Left ventricle myocardium inferior (tissue), 1 donor: ENCODE data around the gene SUMO3. TPM values are rescaled to one million over a fixed set of nuclear protein-coding genes. Genes with fewer than 3 reads are reported as not detected.

Experiments
- DNase-seq: peaks from one replicate; pipeline ENCODE4 v3.0.0-alpha.2; 2020
- H3K27ac ChIP-seq: fragments of 200-600 bp; replicated peaks from 2 replicates; pipeline ENCODE4 v1.8.0; 2021
- H3K27me3 ChIP-seq: fragments of 200-600 bp; 2 replicates; pipeline ENCODE4 v1.8.0; 2021; ENCODE audit warnings: low read depth
- H3K36me3 ChIP-seq: fragments of 200-600 bp; 2 replicates; pipeline ENCODE4 v1.8.0; 2021
- H3K4me1 ChIP-seq: fragments of 200-600 bp; 2 replicates; pipeline ENCODE4 v1.8.0; 2021
- H3K4me3 ChIP-seq: fragments of 200-600 bp; 2 replicates; pipeline ENCODE4 v1.8.0; 2021; ENCODE audit warnings: mild to moderate bottlenecking, moderate library complexity
- H3K9me3 ChIP-seq: fragments of 200-600 bp; replicated peaks from 2 replicates; pipeline ENCODE4 v1.8.0; 2021
- CTCF ChIP-seq: fragments of 200-600 bp; IDR thresholded peaks from 2 replicates; pipeline ENCODE4 v1.8.0; 2021; ENCODE audit warnings: antibody characterized with exemption, mild to moderate bottlenecking, borderline replicate concordance
- intact Hi-C: fragments of 100-400 bp; cut with micrococcal nuclease; formaldehyde crosslinking; loops from one replicate; pipeline ENCODE4 v1.11.0; 2022
- total RNA-seq: library from RNA; stranded (reverse); fragmentation: NEBNext Ultra II Directional; extraction: Animal tissue kit (Norgen Biotek cat#: 25700); gene quantifications from one replicate; pipeline ENCODE4 v1.2.1, GENCODE V29; 2021
- donor health status: DM: no; HTN: yes; CAD: no; lungs with severe emphysema.

SUMO3 gene
- total RNA-seq, 1 donor from 2014 or later, result 75.5 TPM

- peaks cover 19% of the 10 kb centered on the region for H3K4me1 ChIP-seq
- no peak overlapping the region for H3K27ac ChIP-seq
- no peak for DNase-seq
- intact Hi-C loops, result no loop called here
- TF ChIP-seq CTCF, result no peak
- H3K36me3 ChIP-seq, result peaks cover 5% of the 10 kb centered on the region
- H3K27me3 ChIP-seq, result no peaks in the 10 kb centered on the region
- no peaks in the 10 kb centered on the region for H3K9me3 ChIP-seq
- no peak overlapping the region for H3K4me3 ChIP-seq
These were observed 25.9 kb downstream of the SUMO3 start for GRCh38 chr21:44791993-44792392.

GRCh38 chr21:44791246-44791645 lies 26.6 kb downstream of the SUMO3 start:
- H3K4me1 ChIP-seq, result peaks cover 20% of the 10 kb centered on the region
- H3K27ac ChIP-seq, result no peak overlapping the region
- intact Hi-C loops, result no loop called here
- TF ChIP-seq CTCF, result no peak
- H3K9me3 ChIP-seq, result no peaks in the 10 kb centered on the region
- no peaks in the 10 kb centered on the region for H3K27me3 ChIP-seq
- no peak overlapping the region for H3K4me3 ChIP-seq
- no peak for DNase-seq
- no peaks in the 10 kb centered on the region for H3K36me3 ChIP-seq

- Histone ChIP-seq H3K27me3 (no peaks in the 10 kb centered on the region), H3K27ac (no peak overlapping the region), H3K4me3 (no peak overlapping the region), H3K36me3 (no peaks in the 10 kb centered on the region), H3K4me1 (peaks cover 25% of the 10 kb centered on the region), H3K9me3 (no peaks in the 10 kb centered on the region)
- TF ChIP-seq CTCF, result no peak
- DNase-seq, result no peak
- intact Hi-C loops, result no loop called here
These were observed 27.5 kb downstream of the SUMO3 start for GRCh38 chr21:44790368-44790767.

GRCh38 chr21:44789880-44790279 lies 28.0 kb downstream of the SUMO3 start:
- DNase-seq, result no peak
- no peaks in the 10 kb centered on the region for H3K27me3 ChIP-seq
- no peak overlapping the region for H3K4me3 ChIP-seq
- H3K9me3 ChIP-seq, result no peaks in the 10 kb centered on the region
- peaks cover 25% of the 10 kb centered on the region for H3K4me1 ChIP-seq
- no peaks in the 10 kb centered on the region for H3K36me3 ChIP-seq
- intact Hi-C loops, result no loop called here
- H3K27ac ChIP-seq, result no peak overlapping the region
- no peak for TF ChIP-seq CTCF

GRCh38 chr21:44785620-44786335 lies 32.1 kb downstream of the SUMO3 start:
- DNase-seq, result no peak
- Histone ChIP-seq H3K4me1 (peaks cover 21% of the 10 kb centered on the region), H3K27ac (no peak overlapping the region), H3K36me3 (peaks cover under 1% of the 10 kb centered on the region), H3K4me3 (no peak overlapping the region), H3K27me3 (no peaks in the 10 kb centered on the region), H3K9me3 (no peaks in the 10 kb centered on the region)
- TF ChIP-seq CTCF, result no peak
- intact Hi-C loops, result no loop called here
